ENCODE results near the gene ERVFRD-1. TPM values are rescaled to one million over a fixed set of nuclear protein-coding genes. Genes with fewer than 3 reads are reported as not detected.
"Not testable (repeated sequence)": the region's sequence is repeated elsewhere in the genome, so short reads cannot be mapped to it uniquely, and the experiment has no call there.

The ERVFRD-1 gene
- total RNA-seq, 2 experiments from 2014 or later = not detected

GRCh38 chr6:11121851-11122250, 10.3 kb upstream of the ERVFRD-1 start:
- peaks cover 25% of the 10 kb centered on the region for H3K4me1 Mint-ChIP-seq (ENCODE audit: low read depth)
- TF ChIP-seq CTCF (IDR thresholded peaks at IDR 0.05) = no peak
- H3K4me3 Mint-ChIP-seq = no peak overlapping the region
- ChIA-PET POLR2A (no interaction called here), CTCF (interaction anchor here (1.3 kb wide), 1 partner anchor 17 kb away, joined by 5 read pairs; no protein-coding TSS in a partner anchor)
- no peak for DNase-seq
- H3K9me3 Mint-ChIP-seq = no peaks in the 10 kb centered on the region
- no peak for ATAC-seq
- H3K27me3 Mint-ChIP-seq = no peaks in the 10 kb centered on the region
- intact Hi-C loops (cut with micrococcal nuclease) = no loop called here
- H3K36me3 Mint-ChIP-seq (ENCODE audit: low read depth) = peaks cover 12% of the 10 kb centered on the region
- H3K27ac Mint-ChIP-seq = no peak overlapping the region

GRCh38 chr6:11120271-11121005, 8.9 kb upstream of the ERVFRD-1 start:
- peaks cover 6% of the 10 kb centered on the region for H3K36me3 Mint-ChIP-seq (ENCODE audit: low read depth)
- intact Hi-C loops (cut with micrococcal nuclease) = no loop called here
- ChIA-PET CTCF (no interaction called here), POLR2A (no interaction called here)
- peaks cover 34% of the 10 kb centered on the region for H3K4me1 Mint-ChIP-seq (ENCODE audit: low read depth)
- no peak overlapping the region for H3K4me3 Mint-ChIP-seq
- no peak overlapping the region for H3K27ac Mint-ChIP-seq
- no peak for TF ChIP-seq CTCF (IDR thresholded peaks at IDR 0.05)
- H3K9me3 Mint-ChIP-seq = no peaks in the 10 kb centered on the region
- DNase-seq = no peak
- ATAC-seq = no peak
- H3K27me3 Mint-ChIP-seq = no peaks in the 10 kb centered on the region

GRCh38 chr6:11115808-11116536, 4.4 kb upstream of the ERVFRD-1 start:
- H3K27me3 Mint-ChIP-seq; POLR2A ChIA-PET; H3K36me3 Mint-ChIP-seq (ENCODE audit: low read depth); H3K9me3 Mint-ChIP-seq; intact Hi-C loops (cut with micrococcal nuclease); CTCF ChIA-PET; H3K27ac Mint-ChIP-seq; H3K4me3 Mint-ChIP-seq: not testable (repeated sequence)
- ATAC-seq (peak; percentile 73), DNase-seq (peak; percentile 35)
- H3K4me1 Mint-ChIP-seq (ENCODE audit: low read depth) = peaks cover 33% of the 10 kb centered on the region

GRCh38 chr6:11113038-11113437, 1.5 kb upstream of the ERVFRD-1 start:
- intact Hi-C loops (cut with micrococcal nuclease) = no loop called here
- no peak for DNase-seq
- no peak overlapping the region for H3K4me3 Mint-ChIP-seq
- no peaks in the 10 kb centered on the region for H3K9me3 Mint-ChIP-seq
- ChIA-PET POLR2A (interaction anchor here (0.9 kb wide), 1 partner anchor 14 kb away, joined by 3 read pairs; no protein-coding TSS in a partner anchor), CTCF (no interaction called here)
- no peak overlapping the region for H3K27ac Mint-ChIP-seq
- no peak for TF ChIP-seq CTCF (IDR thresholded peaks at IDR 0.05)
- no peak for ATAC-seq
- H3K27me3 Mint-ChIP-seq = no peaks in the 10 kb centered on the region
- no peaks in the 10 kb centered on the region for H3K36me3 Mint-ChIP-seq (ENCODE audit: low read depth)
- H3K4me1 Mint-ChIP-seq (ENCODE audit: low read depth) = peaks cover 30% of the 10 kb centered on the region

- POLR2A ChIA-PET = no interaction called here
- Mint-ChIP-seq H3K27ac (peak overlapping the region; percentile 26), H3K4me3 (peak overlapping the region; percentile 36), H3K4me1 (ENCODE audit: low read depth) (peaks cover 30% of the 10 kb centered on the region), H3K27me3 (no peaks in the 10 kb centered on the region), H3K9me3 (no peaks in the 10 kb centered on the region), H3K36me3 (ENCODE audit: low read depth) (peaks cover 3% of the 10 kb centered on the region)
- DNase-seq = no peak
- no peak for TF ChIP-seq CTCF (IDR thresholded peaks at IDR 0.05)
- no peak for ATAC-seq
- CTCF ChIA-PET = interaction anchor here (1.5 kb wide), 1 partner anchor 24 kb away, joined by 3 read pairs; no protein-coding TSS in a partner anchor
- intact Hi-C loops (cut with micrococcal nuclease) = no loop called here
These were observed 378 bp upstream of the ERVFRD-1 start for GRCh38 chr6:11111769-11112437.

All from activated CD8-positive, alpha-beta T cell treated with anti-CD3 and anti-CD28 coated beads for 36 hours (primary cell).